B cell (primary cell): Measurements from ENCODE around the gene CDKAL1. TPM values are rescaled to one million over a fixed set of nuclear protein-coding genes. Genes with fewer than 3 reads are reported as not detected.
"Not testable (repeated sequence)": the region's sequence is repeated elsewhere in the genome, so short reads cannot be mapped to it uniquely, and the experiment has no call there.

Experiments used
- ATAC-seq: fragments of 200-7000 bp; cut with Tn5 transposase; one replicate; pipeline ENCODE4 v1.10.0; 2021; ENCODE audit warnings: low read depth, mild to moderate bottlenecking, moderate number of reproducible peaks, moderate library complexity
- CTCF ChIA-PET: fragments of 350-600 bp; sonication (Branson Sonifier 250); formaldehyde crosslinking; loops from one replicate; lab custom pipeline; 2021; ENCODE audit warnings: antibody characterized with exemption, inconsistent platforms; lab: Charles Lee
- POLR2A ChIA-PET: fragments of 350-600 bp; sonication (Branson Sonifier 250); formaldehyde crosslinking; loops from one replicate; lab custom pipeline; 2021; ENCODE audit warnings: antibody characterized with exemption; lab: Charles Lee
- DNase-seq: peaks from one replicate; pipeline ENCODE4 v3.0.0; 2013
- H2AFZ ChIP-seq: 2 replicates; pipeline ENCODE4 v1.6.1; 2012; ENCODE audit warnings: mild to moderate bottlenecking, low read depth, low read length; ENCODE audit not compliant: insufficient read depth, poor library complexity, severe bottlenecking
- H3K27ac ChIP-seq, 2 donors: 1 replicate in 1 of 2; 2 replicates in 1 of 2; pipeline ENCODE4 v1.5.1; 2012 to 2013; ENCODE audit warnings: low read length in 2 of 2, mild to moderate bottlenecking in 2 of 2, moderate library complexity in 1 of 2
- H3K27me3 ChIP-seq, 4 experiments: fragments of 200-600 bp in 1 of 4; sonication (generic) in 1 of 4; replicated peaks in 1 of 4; 1 replicate in 2 of 4; 2 replicates in 2 of 4; pipeline versions ENCODE4 v1.6.1 to v1.7.0; 2013 to 2016; ENCODE audit warnings: low read length in 3 of 4, mild to moderate bottlenecking in 2 of 4, mixed read lengths in 1 of 4, moderate library complexity in 1 of 4; ENCODE audit not compliant: insufficient read depth in 4 of 4, control insufficient read depth in 3 of 4; ENCODE audit errors: control extremely low read depth in 1 of 4
- H3K36me3 ChIP-seq, 2 experiments: replicated peaks in 1 of 2; 1 replicate in 1 of 2; 2 replicates in 1 of 2; pipeline versions ENCODE4 v1.6.1 to v1.7.1; 2013; ENCODE audit warnings: low read length in 1 of 2; ENCODE audit not compliant: insufficient read depth in 2 of 2, control insufficient read depth in 1 of 2; ENCODE audit errors: control extremely low read depth in 1 of 2, extremely low read depth in 1 of 2
- H3K4me1 ChIP-seq, 2 donors: fragments of 200-600 bp in 1 of 2; sonication (generic) in 1 of 2; 1 replicate in 1 of 2; 2 replicates in 1 of 2; pipeline versions ENCODE4 v1.5.1 to v1.6.1; 2013 to 2017; ENCODE audit warnings: low read length in 2 of 2; ENCODE audit not compliant: control insufficient read depth in 2 of 2, insufficient read depth in 2 of 2
- H3K4me2 ChIP-seq: replicated peaks from 2 replicates; pipeline ENCODE3; 2012; ENCODE audit warnings: mild to moderate bottlenecking, low read depth, low read length; ENCODE audit not compliant: poor library complexity, severe bottlenecking
- H3K4me3 ChIP-seq, 5 experiments: fragments of 200-600 bp in 1 of 5; sonication (generic) in 1 of 5; 1 replicate in 3 of 5; 2 replicates in 2 of 5; pipeline versions ENCODE4 v1.5.1 to v1.7.0; 2011 to 2016; ENCODE audit warnings: low read length in 4 of 5, mild to moderate bottlenecking in 4 of 5, low read depth in 2 of 5, control low read depth in 1 of 5, moderate library complexity in 1 of 5; ENCODE audit not compliant: insufficient read depth in 1 of 5; ENCODE audit errors: control extremely low read depth in 1 of 5, extremely low read depth in 1 of 5
- H3K79me2 ChIP-seq: fragments of 200-600 bp; sonication (generic); one replicate; pipeline ENCODE4 v1.6.0; 2016; ENCODE audit warnings: low read length; ENCODE audit not compliant: control insufficient read depth, insufficient read depth
- H3K9ac ChIP-seq: fragments of 200-600 bp; sonication (generic); 2 replicates; pipeline ENCODE4 v1.6.1; 2017; ENCODE audit warnings: mild to moderate bottlenecking, low read length, moderate library complexity
- H3K9me3 ChIP-seq, 3 donors: one replicate each; pipeline versions ENCODE4 v1.6.1 to v1.7.1; 2013; ENCODE audit warnings: low read length in 2 of 3; ENCODE audit not compliant: control insufficient read depth in 2 of 3, insufficient read depth in 1 of 3; ENCODE audit errors: control extremely low read depth in 1 of 3
- H4K20me1 ChIP-seq: 2 replicates; pipeline ENCODE4 v1.6.0; 2012; ENCODE audit warnings: mild to moderate bottlenecking, low read length; ENCODE audit not compliant: insufficient read depth, control insufficient read depth, poor library complexity, severe bottlenecking
- H3K27ac Mint-ChIP-seq: one replicate; pipeline ENCODE4 v1.8.0; 2021; ENCODE audit warnings: mixed read lengths
- H3K27me3 Mint-ChIP-seq: one replicate; pipeline ENCODE4 v1.8.0; 2021; ENCODE audit warnings: mixed read lengths
- H3K4me1 Mint-ChIP-seq: one replicate; pipeline ENCODE4 v1.8.0; 2021; ENCODE audit warnings: mixed read lengths
- H3K4me3 Mint-ChIP-seq: one replicate; pipeline ENCODE4 v1.8.0; 2021; ENCODE audit warnings: mixed read lengths
- H3K9me3 Mint-ChIP-seq: one replicate; pipeline ENCODE4 v1.8.0; 2022; ENCODE audit warnings: mixed read lengths; ENCODE audit not compliant: insufficient read depth
- EZH2 ChIP-seq: IDR thresholded peaks from 2 replicates; pipeline ENCODE4 v1.6.1; 2012; ENCODE audit warnings: borderline replicate concordance, low read depth, mild to moderate bottlenecking, moderate library complexity, low read length; ENCODE audit not compliant: insufficient read depth, poor library complexity, severe bottlenecking
- WGBS: methylation state at CpG from one replicate; pipeline ENCODE4 v1.1.5; 2013; ENCODE audit warnings: missing lambda C conversion rate; ENCODE audit not compliant: insufficient coverage; 5-methylcytosine and 5-hydroxymethylcytosine counted together
- intact Hi-C: fragments of 100-400 bp; cut with micrococcal nuclease; formaldehyde crosslinking; loops from one replicate; pipeline ENCODE4 v1.10.0; 2022
- polyA plus RNA-seq: library from polyadenylated mRNA; depleted of rRNA; stranded (reverse); fragments of >200 nt; gene quantifications from 2 replicates; pipeline ENCODE4 v1.2.3, GENCODE V29; 2012
- total RNA-seq, 2 donors: library from RNA; stranded (reverse); fragments of 120-200 nt in 1 of 2; gene quantifications; 1 replicate in 1 of 2; 2 replicates in 1 of 2; pipeline versions ENCODE4 v1.2.3 to v1.2.4, GENCODE V29; 2013 to 2022
- TF ChIP-seq, protein P1 (sequence below): fragments of 200-600 bp; IDR thresholded peaks from one replicate; pipeline ENCODE4 v1.8.0; 2022; ENCODE audit warnings: antibody characterized with exemption, mild to moderate bottlenecking

CDKAL1 gene
- total and polyA plus RNA-seq, 2 donors (not counting 1 experiment from before 2014, with no cell fraction given), result 6.1 to 33.3 TPM

DNA sequence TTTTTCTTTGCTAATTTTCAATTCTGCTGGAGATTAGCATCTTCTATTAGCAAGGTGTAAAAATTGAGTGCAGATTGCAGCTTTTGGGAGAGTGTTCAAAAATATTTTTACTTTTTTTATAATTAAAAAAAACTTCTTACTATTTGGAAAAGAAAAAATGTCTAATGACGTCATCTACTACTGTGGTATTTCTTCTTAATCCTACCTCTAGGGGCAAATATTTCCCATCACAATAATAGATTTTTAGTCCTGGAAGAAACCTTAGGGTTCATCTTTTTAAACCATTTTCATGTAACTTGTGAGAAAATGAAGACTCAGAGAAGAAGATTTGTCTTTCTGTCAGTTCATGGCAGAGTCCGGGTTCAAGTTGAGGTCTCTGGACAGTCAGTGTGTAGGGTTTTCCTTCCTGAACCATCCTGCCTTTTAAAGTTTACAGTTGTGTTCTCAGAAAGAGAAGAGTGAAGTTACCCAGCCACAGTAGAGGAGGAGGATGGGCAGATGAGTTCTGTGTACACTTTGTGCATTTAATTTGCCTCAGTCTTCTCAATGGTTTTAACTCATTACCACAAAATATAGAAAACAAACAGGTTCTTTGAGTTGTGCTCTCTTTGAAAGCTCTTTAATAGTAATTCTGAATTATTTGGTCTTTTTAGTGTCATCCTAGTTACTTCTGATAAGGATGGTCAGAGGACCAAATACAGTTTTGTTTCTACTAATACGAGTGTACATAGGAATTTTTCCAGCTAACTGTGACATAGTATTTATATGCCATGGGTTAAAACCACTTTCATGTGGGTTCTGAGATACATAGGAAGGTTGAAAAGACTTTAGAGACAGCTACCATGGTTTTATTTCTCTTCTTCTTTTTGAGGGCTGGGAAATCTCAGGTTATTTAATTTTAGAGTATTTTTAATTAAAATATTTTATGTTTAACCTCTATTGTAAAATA is 184.7 kb downstream of the CDKAL1 start:
- CTCF ChIA-PET, result no interaction called here
- H3K4me3 ChIP-seq, result no peak overlapping the region
- intact Hi-C loops, result no loop called here
- H3K27me3 Mint-ChIP-seq, result no peaks in the 10 kb centered on the region
- H3K4me1 Mint-ChIP-seq, result peaks cover 11% of the 10 kb centered on the region
- no peaks in the 10 kb centered on the region for H3K9me3 Mint-ChIP-seq
- peaks cover 8% of the 10 kb centered on the region for H3K79me2 ChIP-seq
- ATAC-seq (no peak), DNase-seq (no peak)
- no peak overlapping the region for H3K4me3 Mint-ChIP-seq
- no peaks in the 10 kb centered on the region for H3K9me3 ChIP-seq
- WGBS, result no CpG with 5 or more reads among the region's 3 CpGs
- H3K27ac ChIP-seq, result no peak overlapping the region
- TF ChIP-seq, protein P1, sequence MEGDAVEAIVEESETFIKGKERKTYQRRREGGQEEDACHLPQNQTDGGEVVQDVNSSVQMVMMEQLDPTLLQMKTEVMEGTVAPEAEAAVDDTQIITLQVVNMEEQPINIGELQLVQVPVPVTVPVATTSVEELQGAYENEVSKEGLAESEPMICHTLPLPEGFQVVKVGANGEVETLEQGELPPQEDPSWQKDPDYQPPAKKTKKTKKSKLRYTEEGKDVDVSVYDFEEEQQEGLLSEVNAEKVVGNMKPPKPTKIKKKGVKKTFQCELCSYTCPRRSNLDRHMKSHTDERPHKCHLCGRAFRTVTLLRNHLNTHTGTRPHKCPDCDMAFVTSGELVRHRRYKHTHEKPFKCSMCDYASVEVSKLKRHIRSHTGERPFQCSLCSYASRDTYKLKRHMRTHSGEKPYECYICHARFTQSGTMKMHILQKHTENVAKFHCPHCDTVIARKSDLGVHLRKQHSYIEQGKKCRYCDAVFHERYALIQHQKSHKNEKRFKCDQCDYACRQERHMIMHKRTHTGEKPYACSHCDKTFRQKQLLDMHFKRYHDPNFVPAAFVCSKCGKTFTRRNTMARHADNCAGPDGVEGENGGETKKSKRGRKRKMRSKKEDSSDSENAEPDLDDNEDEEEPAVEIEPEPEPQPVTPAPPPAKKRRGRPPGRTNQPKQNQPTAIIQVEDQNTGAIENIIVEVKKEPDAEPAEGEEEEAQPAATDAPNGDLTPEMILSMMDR, result no peak
- TF ChIP-seq EZH2, result no peak
- peaks cover 0 to 1% of the 10 kb centered on the region in 2 experiments for H3K36me3 ChIP-seq
- H3K27me3 ChIP-seq, result no peaks in the 10 kb centered on the region
- peaks cover 12 to 16% of the 10 kb centered on the region in 2 donors for H3K4me1 ChIP-seq
- no peak overlapping the region for H3K4me2 ChIP-seq
- no peak overlapping the region for H2AFZ ChIP-seq
- POLR2A ChIA-PET, result no interaction called here
- H4K20me1 ChIP-seq, result no peaks in the 10 kb centered on the region
- H3K27ac Mint-ChIP-seq, result no peak overlapping the region
- no peak overlapping the region for H3K9ac ChIP-seq

DNA sequence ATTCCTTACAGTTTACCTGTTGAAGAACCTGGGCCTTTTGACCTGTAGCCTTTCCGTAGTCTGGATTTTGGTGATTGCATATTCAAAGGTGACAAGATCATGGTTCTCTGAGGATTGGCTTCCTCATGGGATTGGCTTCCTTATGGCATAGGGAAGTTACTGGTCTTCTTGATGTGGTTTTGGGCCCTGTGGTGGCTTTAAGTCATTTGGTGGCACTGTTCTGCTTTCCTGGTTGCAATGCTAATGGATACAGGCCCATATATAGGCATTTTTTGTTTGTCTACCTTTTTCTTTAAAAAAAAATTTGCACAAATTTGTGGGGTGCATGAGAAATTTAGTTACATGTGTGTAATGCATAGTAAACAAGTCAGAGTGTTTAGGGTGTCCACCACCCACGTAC is 185.7 kb downstream of the CDKAL1 start:
- CTCF ChIA-PET, result no interaction called here
- Mint-ChIP-seq H3K27ac (no peak overlapping the region), H3K27me3 (no peaks in the 10 kb centered on the region), H3K9me3 (no peaks in the 10 kb centered on the region), H3K4me1 (peaks cover 12% of the 10 kb centered on the region), H3K4me3 (no peak overlapping the region)
- no peak for DNase-seq
- Histone ChIP-seq H3K4me2 (no peak overlapping the region), H2AFZ (no peak overlapping the region), H4K20me1 (no peaks in the 10 kb centered on the region), H3K36me3 (peaks cover 0 to 1% of the 10 kb centered on the region in 2 experiments), H3K27ac (no peak overlapping the region), H3K9me3 (no peaks in the 10 kb centered on the region), H3K9ac (no peak overlapping the region), H3K79me2 (peaks cover 8% of the 10 kb centered on the region), H3K4me1 (peaks cover 12 to 16% of the 10 kb centered on the region in 2 donors), H3K27me3 (no peaks in the 10 kb centered on the region), H3K4me3 (no peak overlapping the region)
- intact Hi-C loops, result no loop called here
- TF ChIP-seq, protein P1, result no peak
- no peak for TF ChIP-seq EZH2
- 100% methylated on average over 1 of the region's 2 CpGs for WGBS
- POLR2A ChIA-PET, result no interaction called here
- no peak for ATAC-seq

DNA sequence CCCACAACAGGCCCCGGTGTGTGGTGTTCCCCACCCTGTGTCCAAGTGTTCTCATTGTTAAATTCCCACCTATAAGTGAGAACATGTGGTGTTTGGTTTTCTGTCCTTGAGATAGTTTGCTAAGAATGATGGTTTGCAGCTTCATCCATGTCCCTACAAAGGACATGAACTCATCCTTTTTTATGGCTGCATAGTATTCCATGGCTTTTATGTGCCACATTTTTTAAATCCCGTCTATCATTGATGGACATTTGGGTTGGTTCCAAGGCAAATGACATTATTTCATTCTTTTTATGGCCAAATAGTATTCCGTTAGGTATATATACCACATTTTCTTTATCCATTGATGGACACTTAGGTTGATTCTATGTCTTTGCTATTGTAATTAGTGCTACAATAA is 186.9 kb downstream of the CDKAL1 start:
- intact Hi-C loops, H3K27me3 Mint-ChIP-seq: not testable (repeated sequence)
- no CpG with 5 or more reads among the region's 3 CpGs for WGBS

More for the DNA sequence above, 186.9 kb downstream of the CDKAL1 start:
- H4K20me1 ChIP-seq, H3K79me2 ChIP-seq, H3K27ac Mint-ChIP-seq, H3K9me3 Mint-ChIP-seq, ATAC-seq, H3K4me3 ChIP-seq, H3K36me3 ChIP-seq, H3K27me3 ChIP-seq, POLR2A ChIA-PET, H3K27ac ChIP-seq, H3K9ac ChIP-seq, DNase-seq, CTCF ChIA-PET, H2AFZ ChIP-seq, H3K4me3 Mint-ChIP-seq, H3K4me2 ChIP-seq, H3K9me3 ChIP-seq: not testable (repeated sequence)
- peaks cover 12% of the 10 kb centered on the region in 2 donors for H3K4me1 ChIP-seq
- H3K4me1 Mint-ChIP-seq, result peaks cover 15% of the 10 kb centered on the region
